HuH-7.5 (cell line): ENCODE results near the gene A3GALT2.

ENCODE experiments used
- DNase-seq: peaks from one replicate; pipeline ENCODE4 v3.0.0; 2011; ENCODE audit warnings: low spot score

A3GALT2 gene

GRCh38 chr1:33320619-33321165 lies at the start of gene A3GALT2:
Gene A3GALT2, minus strand, starts transcription at chr1:33321098. Its CDS starts 0 bp downstream, at chr1:33321098.
- DNase-seq, result no peak

GRCh38 chr1:33370301-33370700 lies 49.4 kb upstream of the A3GALT2 start:
- no peak for DNase-seq

- no peak for DNase-seq
Measured at GRCh38 chr1:33369764-33370163, 48.9 kb upstream of the A3GALT2 start.

- DNase-seq, result no peak
Measured at GRCh38 chr1:33369081-33369480, 48.2 kb upstream of the A3GALT2 start.

- no peak for DNase-seq
Measured at GRCh38 chr1:33368431-33368830, 47.5 kb upstream of the A3GALT2 start.

GRCh38 chr1:33367485-33368405 lies 46.8 kb upstream of the A3GALT2 start:
- DNase-seq, result peak; percentile 84

- no peak for DNase-seq
Measured at GRCh38 chr1:33366762-33367484, 46.0 kb upstream of the A3GALT2 start.

- no peak for DNase-seq
Measured at GRCh38 chr1:33365560-33365997, 44.7 kb upstream of the A3GALT2 start.

GRCh38 chr1:33364565-33364918 lies 43.6 kb upstream of the A3GALT2 start:
- no peak for DNase-seq

GRCh38 chr1:33363470-33363861 lies 42.6 kb upstream of the A3GALT2 start:
- DNase-seq, result no peak

- no peak for DNase-seq
Measured at GRCh38 chr1:33363021-33363420, 42.1 kb upstream of the A3GALT2 start.

- no peak for DNase-seq
Measured at GRCh38 chr1:33361532-33362235, 40.8 kb upstream of the A3GALT2 start.

- DNase-seq, result no peak
Measured at GRCh38 chr1:33360367-33360766, 39.5 kb upstream of the A3GALT2 start.

GRCh38 chr1:33359931-33360330 lies 39.0 kb upstream of the A3GALT2 start:
- no peak for DNase-seq

GRCh38 chr1:33358795-33359503 lies 38.1 kb upstream of the A3GALT2 start:
- DNase-seq, result no peak

- DNase-seq, result no peak
Measured at GRCh38 chr1:33358114-33358794, 37.4 kb upstream of the A3GALT2 start.

GRCh38 chr1:33357099-33357498 lies 36.2 kb upstream of the A3GALT2 start:
- no peak for DNase-seq

GRCh38 chr1:33354707-33355316 lies 33.9 kb upstream of the A3GALT2 start:
- DNase-seq, result no peak

- no peak for DNase-seq
Measured at GRCh38 chr1:33353531-33353930, 32.6 kb upstream of the A3GALT2 start.

GRCh38 chr1:33351281-33351660 lies 30.4 kb upstream of the A3GALT2 start:
- no peak for DNase-seq
